ENCODE measurements around the gene OR10K2.

DNA sequence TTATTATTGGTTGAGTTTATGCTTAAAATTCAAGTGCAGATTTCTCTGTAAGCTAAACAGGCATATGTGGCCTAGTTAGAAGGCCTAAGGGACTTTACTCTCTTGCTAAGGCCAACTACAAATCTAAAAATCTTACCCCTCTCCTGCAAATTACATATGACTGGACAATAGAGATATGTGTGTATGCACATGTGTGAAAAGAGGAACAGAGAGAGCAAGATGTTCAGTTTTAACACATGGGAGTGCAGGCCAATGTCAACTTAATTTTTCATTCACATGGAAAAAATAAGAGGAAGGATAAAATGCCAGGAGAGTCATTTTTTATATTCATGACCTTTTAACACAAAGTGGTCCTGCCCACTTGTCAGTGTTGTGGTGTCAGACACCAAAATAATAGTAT lies 8.5 kb downstream of the OR10K2 start:
- TF ChIP-seq, protein P1, sequence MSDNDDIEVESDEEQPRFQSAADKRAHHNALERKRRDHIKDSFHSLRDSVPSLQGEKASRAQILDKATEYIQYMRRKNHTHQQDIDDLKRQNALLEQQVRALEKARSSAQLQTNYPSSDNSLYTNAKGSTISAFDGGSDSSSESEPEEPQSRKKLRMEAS (CRISPR knock-in tag; IDR thresholded peaks at IDR 0.05): no peak
- TF ChIP-seq GABPB1 (CRISPR knock-in tag; IDR thresholded peaks at IDR 0.05): no peak
- no peak for TF ChIP-seq FOXP1 (CRISPR knock-in tag; IDR thresholded peaks at IDR 0.05; ENCODE audit: borderline replicate concordance)

All from WTC11 (cell line).